ENCODE measurements around the gene HIF1A.

- TF ChIP-seq RAD21 (IDR thresholded peaks at IDR 0.05; ENCODE audit: insufficient read depth, low read depth, low read length) (no peak), POLR2AphosphoS5 (IDR thresholded peaks at IDR 0.05; ENCODE audit: low read length) (no peak)
These were observed 22.5 kb upstream of the HIF1A start for GRCh38 chr14:61672796-61673195.

All from GM12878 (cell line).